ENCODE results near the gene OPCML. TPM values are rescaled to one million over a fixed set of nuclear protein-coding genes. Genes with fewer than 3 reads are reported as not detected.

Gene OPCML
- total RNA-seq, 1 donor from 2014 or later = 2.7 TPM

- DNase-seq (ENCODE audit: low spot score) = no peak
- no peak overlapping the region for H3K27ac Mint-ChIP-seq (ENCODE audit: unreplicated experiment)
- no peak overlapping the region for H3K4me3 Mint-ChIP-seq (ENCODE audit: unreplicated experiment)
- H3K36me3 Mint-ChIP-seq (ENCODE audit: low read depth) = no peaks in the 10 kb centered on the region
- TF ChIP-seq CTCF (IDR thresholded peaks at IDR 0.05) = no peak
- H3K9me3 Mint-ChIP-seq (ENCODE audit: low read depth) = peaks cover 22% of the 10 kb centered on the region
- no peaks in the 10 kb centered on the region for H3K4me1 Mint-ChIP-seq (ENCODE audit: low read depth)
- H3K27me3 Mint-ChIP-seq (ENCODE audit: low read depth) = no peaks in the 10 kb centered on the region
Measured at GRCh38 chr11:133306019-133306418, 226.3 kb downstream of the OPCML start.

DNA sequence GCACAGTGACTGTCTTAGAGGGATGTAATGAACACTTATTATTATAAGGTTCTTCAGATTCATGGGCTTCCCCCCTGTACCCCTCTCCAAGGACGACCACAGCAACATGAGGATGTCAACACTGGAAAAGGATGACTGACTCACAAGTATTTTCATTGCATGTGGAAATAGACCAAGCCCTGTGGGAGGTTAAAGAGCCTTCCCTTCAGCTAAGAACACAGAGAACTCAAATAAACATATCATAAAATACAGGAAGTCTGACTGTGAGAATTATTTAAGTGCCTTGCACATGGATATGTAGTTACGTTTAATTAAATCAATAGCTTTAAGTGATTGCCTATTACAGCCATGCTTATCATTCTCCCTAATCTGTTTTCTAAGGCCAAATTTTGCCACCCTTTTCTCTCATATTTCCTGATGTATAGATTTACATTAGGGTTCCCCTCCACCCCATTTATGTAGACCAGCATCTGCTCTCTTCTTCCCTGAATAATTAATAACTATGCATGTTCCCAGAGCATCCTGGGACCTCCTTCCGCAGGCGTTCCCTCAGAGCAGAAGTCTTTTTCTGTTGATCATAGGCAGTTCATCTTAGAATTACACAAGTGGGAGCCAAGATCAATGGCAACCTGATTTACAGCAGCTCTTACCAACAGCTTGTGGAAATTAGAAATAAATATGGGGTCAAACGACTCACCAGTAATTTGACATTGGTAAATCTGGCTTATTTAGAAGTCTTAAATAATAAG lies 226.9 kb downstream of the OPCML start:
- no peaks in the 10 kb centered on the region for H3K27me3 Mint-ChIP-seq (ENCODE audit: low read depth)
- no peak for DNase-seq (ENCODE audit: low spot score)
- no peaks in the 10 kb centered on the region for H3K4me1 Mint-ChIP-seq (ENCODE audit: low read depth)
- H3K4me3 Mint-ChIP-seq (ENCODE audit: unreplicated experiment) = no peak overlapping the region
- no peak overlapping the region for H3K27ac Mint-ChIP-seq (ENCODE audit: unreplicated experiment)
- H3K9me3 Mint-ChIP-seq (ENCODE audit: low read depth) = peaks cover 22% of the 10 kb centered on the region
- H3K36me3 Mint-ChIP-seq (ENCODE audit: low read depth) = no peaks in the 10 kb centered on the region
- TF ChIP-seq CTCF (IDR thresholded peaks at IDR 0.05) = no peak

GRCh38 chr11:133303262-133303661 lies 229.0 kb downstream of the OPCML start:
- Mint-ChIP-seq H3K4me3 (ENCODE audit: unreplicated experiment) (no peak overlapping the region), H3K36me3 (ENCODE audit: low read depth) (no peaks in the 10 kb centered on the region), H3K27me3 (ENCODE audit: low read depth) (no peaks in the 10 kb centered on the region), H3K4me1 (ENCODE audit: low read depth) (no peaks in the 10 kb centered on the region), H3K27ac (ENCODE audit: unreplicated experiment) (no peak overlapping the region), H3K9me3 (ENCODE audit: low read depth) (peaks cover 13% of the 10 kb centered on the region)
- no peak for TF ChIP-seq CTCF (IDR thresholded peaks at IDR 0.05)
- DNase-seq (ENCODE audit: low spot score) = no peak

DNA sequence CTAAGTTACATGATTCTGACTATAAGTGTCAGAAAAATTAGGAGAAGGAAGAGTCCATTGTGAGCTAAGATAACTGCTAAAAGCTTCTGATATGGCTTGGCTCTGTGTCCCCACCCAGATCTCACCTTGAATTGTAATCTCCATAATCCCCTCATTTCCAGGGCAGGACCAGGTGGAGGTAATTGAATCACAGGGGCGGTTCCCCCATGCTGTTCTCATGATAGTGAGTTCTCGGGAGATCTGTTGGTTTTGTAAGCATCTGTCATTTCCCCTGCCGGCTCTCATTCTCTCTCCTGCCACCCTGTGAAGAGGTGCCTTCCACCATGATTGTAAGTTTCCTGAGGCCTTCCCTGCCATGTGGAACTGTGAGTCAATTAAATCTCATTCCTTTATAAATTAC lies 230.2 kb downstream of the OPCML start:
- H3K27ac Mint-ChIP-seq (ENCODE audit: unreplicated experiment) = no peak overlapping the region
- no peaks in the 10 kb centered on the region for H3K4me1 Mint-ChIP-seq (ENCODE audit: low read depth)
- DNase-seq (ENCODE audit: low spot score) = no peak
- no peak overlapping the region for H3K4me3 Mint-ChIP-seq (ENCODE audit: unreplicated experiment)
- H3K27me3 Mint-ChIP-seq (ENCODE audit: low read depth) = no peaks in the 10 kb centered on the region
- H3K9me3 Mint-ChIP-seq (ENCODE audit: low read depth) = peaks cover 10% of the 10 kb centered on the region
- no peaks in the 10 kb centered on the region for H3K36me3 Mint-ChIP-seq (ENCODE audit: low read depth)
- TF ChIP-seq CTCF (IDR thresholded peaks at IDR 0.05) = no peak

DNA sequence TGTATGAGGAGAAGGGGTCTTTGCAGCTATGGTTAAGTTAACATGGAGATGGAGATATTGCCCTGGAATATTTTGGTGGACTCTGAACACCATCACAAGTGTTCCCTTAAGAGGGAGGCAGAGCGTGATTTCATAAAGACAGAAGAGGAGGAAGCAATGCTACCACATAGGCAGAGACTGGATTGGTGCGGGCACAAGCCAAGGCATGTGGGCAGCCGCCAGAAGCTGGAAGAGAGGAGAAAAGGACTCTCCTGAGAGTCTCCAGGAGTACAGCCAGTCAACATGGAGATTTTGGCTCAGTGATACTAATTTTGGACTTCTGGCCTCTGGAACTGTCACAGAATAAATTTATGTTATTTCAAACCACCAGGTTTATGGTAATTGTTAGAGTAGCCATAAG lies 231.6 kb downstream of the OPCML start:
- Mint-ChIP-seq H3K4me3 (ENCODE audit: unreplicated experiment) (no peak overlapping the region), H3K9me3 (ENCODE audit: low read depth) (peaks cover 7% of the 10 kb centered on the region), H3K36me3 (ENCODE audit: low read depth) (no peaks in the 10 kb centered on the region), H3K4me1 (ENCODE audit: low read depth) (no peaks in the 10 kb centered on the region), H3K27me3 (ENCODE audit: low read depth) (no peaks in the 10 kb centered on the region), H3K27ac (ENCODE audit: unreplicated experiment) (no peak overlapping the region)
- TF ChIP-seq CTCF (IDR thresholded peaks at IDR 0.05) = no peak
- no peak for DNase-seq (ENCODE audit: low spot score)
